Measurements from ENCODE around the gene RNF169. TPM values are rescaled to one million over a fixed set of nuclear protein-coding genes. Genes with fewer than 3 reads are reported as not detected.
A peak's percentile ranks its signal among the peaks of the same experiment; 100 is the strongest.
"Not testable (repeated sequence)": the region's sequence is repeated elsewhere in the genome, so short reads cannot be mapped to it uniquely, and the experiment has no call there.

Gene RNF169
- total and polyA plus RNA-seq, 9 of the 15 experiments (the other 6 are each of a cell fraction or from before 2014, with no cell fraction given): 0.68 to 18.1 (median 10.1) TPM

DNA sequence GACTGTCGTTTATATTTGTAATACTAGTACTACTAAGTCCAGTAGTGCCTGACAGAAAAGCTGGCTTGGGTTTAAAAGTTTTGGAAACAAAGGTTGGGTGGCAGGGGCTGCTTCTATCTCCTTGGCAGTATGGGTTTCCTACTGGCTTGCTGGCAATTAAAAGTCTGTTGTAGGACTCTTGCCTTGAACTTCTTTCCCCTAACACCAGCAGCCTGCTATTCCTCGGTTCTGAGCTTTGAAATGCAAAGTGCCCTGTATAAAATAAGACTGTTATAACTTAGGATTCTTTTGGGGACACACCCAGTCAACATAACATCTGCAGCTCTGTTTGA, 1.3 kb downstream of the RNF169 start (continued):
- TF ChIP-seq, protein P1, sequence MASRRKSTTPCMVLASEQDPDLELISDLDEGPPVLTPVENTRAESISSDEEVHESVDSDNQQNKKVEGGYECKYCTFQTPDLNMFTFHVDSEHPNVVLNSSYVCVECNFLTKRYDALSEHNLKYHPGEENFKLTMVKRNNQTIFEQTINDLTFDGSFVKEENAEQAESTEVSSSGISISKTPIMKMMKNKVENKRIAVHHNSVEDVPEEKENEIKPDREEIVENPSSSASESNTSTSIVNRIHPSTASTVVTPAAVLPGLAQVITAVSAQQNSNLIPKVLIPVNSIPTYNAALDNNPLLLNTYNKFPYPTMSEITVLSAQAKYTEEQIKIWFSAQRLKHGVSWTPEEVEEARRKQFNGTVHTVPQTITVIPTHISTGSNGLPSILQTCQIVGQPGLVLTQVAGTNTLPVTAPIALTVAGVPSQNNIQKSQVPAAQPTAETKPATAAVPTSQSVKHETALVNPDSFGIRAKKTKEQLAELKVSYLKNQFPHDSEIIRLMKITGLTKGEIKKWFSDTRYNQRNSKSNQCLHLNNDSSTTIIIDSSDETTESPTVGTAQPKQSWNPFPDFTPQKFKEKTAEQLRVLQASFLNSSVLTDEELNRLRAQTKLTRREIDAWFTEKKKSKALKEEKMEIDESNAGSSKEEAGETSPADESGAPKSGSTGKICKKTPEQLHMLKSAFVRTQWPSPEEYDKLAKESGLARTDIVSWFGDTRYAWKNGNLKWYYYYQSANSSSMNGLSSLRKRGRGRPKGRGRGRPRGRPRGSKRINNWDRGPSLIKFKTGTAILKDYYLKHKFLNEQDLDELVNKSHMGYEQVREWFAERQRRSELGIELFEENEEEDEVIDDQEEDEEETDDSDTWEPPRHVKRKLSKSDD (conservative IDR thresholded peaks at IDR 0.05; ENCODE audit: low read length): no peak
- TF ChIP-seq STAT5A (IDR thresholded peaks at IDR 0.05; ENCODE audit: borderline replicate concordance, low read length): no peak
- TF ChIP-seq MCM2 (IDR thresholded peaks at IDR 0.05; ENCODE audit: low read depth): no peak
- TF ChIP-seq SMARCE1 (IDR thresholded peaks at IDR 0.05): no peak
- TF ChIP-seq ZC3H4 (CRISPR knock-in tag; IDR thresholded peaks at IDR 0.05; ENCODE audit: borderline replicate concordance): no peak
- TF ChIP-seq, protein P2, sequence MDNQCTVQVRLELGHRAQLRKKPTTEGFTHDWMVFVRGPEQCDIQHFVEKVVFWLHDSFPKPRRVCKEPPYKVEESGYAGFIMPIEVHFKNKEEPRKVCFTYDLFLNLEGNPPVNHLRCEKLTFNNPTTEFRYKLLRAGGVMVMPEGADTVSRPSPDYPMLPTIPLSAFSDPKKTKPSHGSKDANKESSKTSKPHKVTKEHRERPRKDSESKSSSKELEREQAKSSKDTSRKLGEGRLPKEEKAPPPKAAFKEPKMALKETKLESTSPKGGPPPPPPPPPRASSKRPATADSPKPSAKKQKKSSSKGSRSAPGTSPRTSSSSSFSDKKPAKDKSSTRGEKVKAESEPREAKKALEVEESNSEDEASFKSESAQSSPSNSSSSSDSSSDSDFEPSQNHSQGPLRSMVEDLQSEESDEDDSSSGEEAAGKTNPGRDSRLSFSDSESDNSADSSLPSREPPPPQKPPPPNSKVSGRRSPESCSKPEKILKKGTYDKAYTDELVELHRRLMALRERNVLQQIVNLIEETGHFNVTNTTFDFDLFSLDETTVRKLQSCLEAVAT (IDR thresholded peaks at IDR 0.05): no peak

GRCh38 chr11:74750598-74750997, 1.9 kb downstream of the RNF169 start:
- in situ Hi-C loops (cut with MboI); BruUV-seq (replicated peaks); H3K4me3 ChIP-seq; H3K4me2 ChIP-seq (ENCODE audit: insufficient read depth, low read length); H4K20me1 ChIP-seq (replicated peaks; ENCODE audit: control insufficient read depth, insufficient read depth, low read length); H2AFZ ChIP-seq (ENCODE audit: low read depth, low read length); DNase-seq (ENCODE audit: extremely low read depth in 1 of 4, low spot score in 3 of 4); H3K9me3 ChIP-seq (replicated peaks; ENCODE audit: control insufficient read depth, insufficient read depth, low read depth, low read length); H3K27ac ChIP-seq (ENCODE audit: extremely low read depth, low read depth, low read length); H3K9ac ChIP-seq (ENCODE audit: insufficient read depth in 1 of 2, low read depth in 2 of 2, low read length in 2 of 2); ATAC-seq; CTCF ChIA-PET (ENCODE audit: low intra/inter-chr PET ratio); intact Hi-C loops (cut with micrococcal nuclease); H3K36me3 ChIP-seq (ENCODE audit: control insufficient read depth, insufficient read depth, low read length); H3K27me3 ChIP-seq (ENCODE audit: control insufficient read depth in 2 of 2, insufficient read depth in 2 of 2, low read length in 2 of 2); H3K9me1 ChIP-seq (ENCODE audit: control insufficient read depth, insufficient read depth, low read length); FAIRE-seq: not testable (repeated sequence)
- TF ChIP-seq, protein P3, sequence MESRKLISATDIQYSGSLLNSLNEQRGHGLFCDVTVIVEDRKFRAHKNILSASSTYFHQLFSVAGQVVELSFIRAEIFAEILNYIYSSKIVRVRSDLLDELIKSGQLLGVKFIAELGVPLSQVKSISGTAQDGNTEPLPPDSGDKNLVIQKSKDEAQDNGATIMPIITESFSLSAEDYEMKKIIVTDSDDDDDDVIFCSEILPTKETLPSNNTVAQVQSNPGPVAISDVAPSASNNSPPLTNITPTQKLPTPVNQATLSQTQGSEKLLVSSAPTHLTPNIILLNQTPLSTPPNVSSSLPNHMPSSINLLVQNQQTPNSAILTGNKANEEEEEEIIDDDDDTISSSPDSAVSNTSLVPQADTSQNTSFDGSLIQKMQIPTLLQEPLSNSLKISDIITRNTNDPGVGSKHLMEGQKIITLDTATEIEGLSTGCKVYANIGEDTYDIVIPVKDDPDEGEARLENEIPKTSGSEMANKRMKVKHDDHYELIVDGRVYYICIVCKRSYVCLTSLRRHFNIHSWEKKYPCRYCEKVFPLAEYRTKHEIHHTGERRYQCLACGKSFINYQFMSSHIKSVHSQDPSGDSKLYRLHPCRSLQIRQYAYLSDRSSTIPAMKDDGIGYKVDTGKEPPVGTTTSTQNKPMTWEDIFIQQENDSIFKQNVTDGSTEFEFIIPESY (CRISPR knock-in tag; IDR thresholded peaks at IDR 0.05): 0 out of 2 replicates have a peak, but pooled peaks have one; percentile 14
- POLR2A ChIA-PET: interaction anchor here (0.6 to 1.4 kb wide), 3 partner anchors 9 to 158 kb away, joined by 3 to 4 read pairs (median 3); no protein-coding TSS in a partner anchor
- 73% methylated on average over 8 of the region's 14 CpGs for WGBS (ENCODE audit: insufficient coverage, low coverage, missing lambda C conversion rate)
- Histone ChIP-seq H3K79me2 (ENCODE audit: control insufficient read depth, insufficient read depth, low read length) (peaks cover 68% of the 10 kb centered on the region), H3K4me1 (replicated peaks in 1 of 2; ENCODE audit: control insufficient read depth in 2 of 2, insufficient read depth in 2 of 2, low read length in 2 of 2) (peaks cover 14 to 23% of the 10 kb centered on the region in 2 experiments; a peak in 4 of 5 replicates)

Measured in K562 (cell line).